ENCODE results near the gene RTN3.

The RTN3 gene

GRCh38 chr11:63719001-63719400 is 37.7 kb downstream of the RTN3 start:
- no peak for TF ChIP-seq ZFX (IDR thresholded peaks at IDR 0.05; ENCODE audit: borderline replicate concordance)
- TF ChIP-seq CTCF (IDR thresholded peaks at IDR 0.05): no peak
- H3K27ac ChIP-seq: no peak overlapping the region

DNA sequence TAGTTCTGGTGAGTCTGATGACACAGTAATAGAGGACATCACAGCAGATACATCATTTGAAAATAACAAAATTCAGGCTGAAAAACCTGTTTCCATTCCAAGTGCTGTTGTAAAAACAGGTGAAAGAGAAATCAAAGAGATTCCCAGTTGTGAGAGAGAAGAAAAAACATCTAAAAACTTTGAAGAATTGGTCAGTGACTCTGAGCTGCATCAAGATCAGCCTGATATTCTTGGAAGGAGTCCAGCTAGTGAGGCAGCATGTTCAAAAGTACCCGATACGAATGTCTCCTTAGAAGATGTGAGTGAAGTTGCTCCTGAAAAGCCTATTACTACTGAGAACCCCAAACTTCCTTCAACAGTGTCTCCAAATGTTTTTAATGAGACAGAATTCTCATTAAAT is 38.7 kb downstream of the RTN3 start:
- H3K27ac ChIP-seq: no peak overlapping the region
- TF ChIP-seq CTCF (IDR thresholded peaks at IDR 0.05) (no peak), ZFX (IDR thresholded peaks at IDR 0.05; ENCODE audit: borderline replicate concordance) (no peak)

- no peak overlapping the region for H3K27ac ChIP-seq
- TF ChIP-seq CTCF (IDR thresholded peaks at IDR 0.05) (no peak), ZFX (IDR thresholded peaks at IDR 0.05; ENCODE audit: borderline replicate concordance) (no peak)
Measured at GRCh38 chr11:63720611-63721010, 39.3 kb downstream of the RTN3 start.

GRCh38 chr11:63729326-63729725 is 48.0 kb downstream of the RTN3 start:
- TF ChIP-seq CTCF (IDR thresholded peaks at IDR 0.05) (no peak), ZFX (IDR thresholded peaks at IDR 0.05; ENCODE audit: borderline replicate concordance) (no peak)
- no peak overlapping the region for H3K27ac ChIP-seq

- TF ChIP-seq CTCF (IDR thresholded peaks at IDR 0.05): no peak
- TF ChIP-seq ZFX (IDR thresholded peaks at IDR 0.05; ENCODE audit: borderline replicate concordance): no peak
- no peak overlapping the region for H3K27ac ChIP-seq
Measured at GRCh38 chr11:63736864-63737263, 55.6 kb downstream of the RTN3 start.

DNA sequence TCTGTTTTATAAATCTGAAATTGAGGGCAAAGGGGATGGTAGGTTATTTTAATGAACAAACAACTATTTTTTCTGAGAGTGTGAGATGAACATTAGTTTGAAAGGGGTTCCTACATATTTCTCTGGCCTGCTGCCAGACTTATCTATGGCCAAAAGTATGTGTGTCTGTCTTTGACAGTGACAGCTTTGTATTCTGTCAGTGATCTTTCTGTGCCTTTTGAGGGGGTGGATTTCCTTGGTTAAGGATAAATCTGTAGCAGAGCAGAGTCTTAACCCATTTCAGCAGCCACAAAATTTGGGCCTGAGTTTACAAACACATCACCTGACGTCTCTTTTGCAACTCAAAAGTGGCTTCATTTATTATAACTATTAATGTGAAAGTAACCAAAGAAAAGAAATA is 56.4 kb downstream of the RTN3 start:
- no peak overlapping the region; the same call in 1 of the 2 replicates for H3K27ac ChIP-seq
- no peak for TF ChIP-seq ZFX (IDR thresholded peaks at IDR 0.05; ENCODE audit: borderline replicate concordance)
- TF ChIP-seq CTCF (IDR thresholded peaks at IDR 0.05): no peak

DNA sequence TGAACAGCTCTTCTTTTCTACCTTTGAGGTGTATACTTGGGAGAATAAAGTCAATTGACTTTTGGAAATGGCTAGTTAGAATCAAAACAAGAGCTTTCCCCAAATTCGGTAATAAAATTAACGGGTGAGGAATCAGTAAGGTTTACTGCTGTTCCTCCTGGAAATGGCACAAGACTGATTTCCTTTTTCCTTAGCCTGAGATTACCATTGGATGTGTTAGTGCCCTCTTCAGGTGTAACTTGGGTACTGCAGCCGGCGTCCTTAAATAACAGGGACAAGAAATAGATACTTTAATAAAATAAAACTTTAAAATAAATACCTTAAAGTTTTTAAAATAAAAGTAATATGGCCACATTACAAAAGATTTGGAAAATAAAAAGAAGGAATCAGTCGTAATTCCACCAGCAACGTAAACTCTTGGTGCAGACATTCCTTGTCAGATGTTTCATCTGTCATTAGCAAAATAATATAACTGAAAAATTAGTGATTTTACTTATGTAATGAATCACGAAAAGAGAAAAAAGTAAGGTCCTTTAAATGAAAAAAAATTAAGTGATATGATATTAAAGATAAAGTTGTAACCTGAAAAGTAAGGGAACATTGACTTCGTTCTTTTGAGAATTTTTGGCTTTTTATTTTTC is 57.5 kb downstream of the RTN3 start:
- no peak overlapping the region for H3K27ac ChIP-seq
- TF ChIP-seq ZFX (IDR thresholded peaks at IDR 0.05; ENCODE audit: borderline replicate concordance) (no peak), CTCF (IDR thresholded peaks at IDR 0.05) (peak; percentile 96)

All from 22Rv1 (cell line).